Measurements from ENCODE around the gene CUX1. TPM values are rescaled to one million over a fixed set of nuclear protein-coding genes. Genes with fewer than 3 reads are reported as not detected.
"Not testable (repeated sequence)": the region's sequence is repeated elsewhere in the genome, so short reads cannot be mapped to it uniquely, and the experiment has no call there.

The CUX1 gene
- polyA plus RNA-seq, 3 donors, result 80.1 to 95.7 (median 93.4) TPM

- DNase-seq, result no peak
These were observed 2.6 kb downstream of the CUX1 start for GRCh38 chr7:101819913-101820522.

- no peak for DNase-seq
These were observed 3.3 kb downstream of the CUX1 start for GRCh38 chr7:101820703-101821102.

GRCh38 chr7:101822632-101823031 lies 5.2 kb downstream of the CUX1 start:
- DNase-seq, result not testable (repeated sequence)

GRCh38 chr7:101823096-101823495 lies 5.7 kb downstream of the CUX1 start:
- no peak for DNase-seq

GRCh38 chr7:101823596-101823995 lies 6.2 kb downstream of the CUX1 start:
- no peak for DNase-seq

GRCh38 chr7:101824440-101824839 lies 7.0 kb downstream of the CUX1 start:
- no peak for DNase-seq

- DNase-seq, result no peak
These were observed 8.8 kb downstream of the CUX1 start for GRCh38 chr7:101826081-101826835.

GRCh38 chr7:101828301-101829020 lies 11.0 kb downstream of the CUX1 start:
- no peak for DNase-seq

- no peak for DNase-seq
These were observed 11.9 kb downstream of the CUX1 start for GRCh38 chr7:101829374-101829773.

- no peak for DNase-seq
These were observed 12.4 kb downstream of the CUX1 start for GRCh38 chr7:101829821-101830220.

GRCh38 chr7:101831396-101831795 lies 14.0 kb downstream of the CUX1 start:
- DNase-seq, result not testable (repeated sequence)

GRCh38 chr7:101832205-101832631 lies 14.8 kb downstream of the CUX1 start:
- no peak for DNase-seq

GRCh38 chr7:101832685-101833375 lies 15.4 kb downstream of the CUX1 start:
- no peak for DNase-seq

GRCh38 chr7:101833799-101834198 lies 16.4 kb downstream of the CUX1 start:
- no peak for DNase-seq

- no peak for DNase-seq
These were observed 17.7 kb downstream of the CUX1 start for GRCh38 chr7:101835136-101835535.

GRCh38 chr7:101837433-101837832 lies 20.0 kb downstream of the CUX1 start:
- not testable (repeated sequence) for DNase-seq

- no peak for DNase-seq
These were observed 21.5 kb downstream of the CUX1 start for GRCh38 chr7:101838837-101839483.

- no peak for DNase-seq
These were observed 23.9 kb downstream of the CUX1 start for GRCh38 chr7:101841328-101841727.

GRCh38 chr7:101843293-101844271 lies 26.2 kb downstream of the CUX1 start:
- no peak for DNase-seq

- no peak for DNase-seq
These were observed 28.5 kb downstream of the CUX1 start for GRCh38 chr7:101845974-101846373.

Measured in renal pelvis (tissue), 4 donors.